Measurements from ENCODE around the gene TSPYL4.
A peak's percentile ranks its signal among the peaks of the same experiment; 100 is the strongest.

The TSPYL4 gene

DNA sequence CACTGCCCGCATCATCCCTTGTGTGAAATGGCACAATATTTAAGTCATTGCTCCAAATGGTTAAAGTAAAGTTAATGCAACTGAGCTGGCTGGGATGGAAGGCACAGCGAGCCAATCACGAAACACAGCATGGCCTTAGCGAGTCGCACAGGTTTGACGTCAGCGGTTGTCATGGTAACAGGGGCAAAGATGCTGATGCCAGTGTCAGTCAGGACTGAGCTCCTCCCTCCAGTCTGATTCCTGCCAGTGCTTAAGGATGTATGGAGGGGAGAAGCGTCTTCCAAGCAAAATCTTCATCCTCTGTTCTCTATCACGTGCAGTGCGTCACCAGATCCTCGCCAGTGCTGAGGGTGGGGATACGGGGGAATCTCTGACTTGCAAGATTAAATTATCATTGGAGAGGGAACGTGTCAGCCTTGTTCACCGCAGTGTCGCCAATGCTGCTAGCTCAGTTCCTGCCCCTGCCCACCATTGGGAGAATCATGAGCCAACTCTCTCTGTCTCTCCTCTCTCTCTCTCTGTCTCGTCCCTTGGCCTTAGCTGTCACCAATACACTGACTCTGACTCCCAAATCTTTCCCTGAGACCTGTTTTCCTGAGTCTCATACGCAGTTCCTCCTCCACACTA, 24.5 kb downstream of the TSPYL4 start:
- peak in 1 of 2 donors; percentile 27 for DNase-seq (ENCODE audit: low read depth in 2 of 2)

DNA sequence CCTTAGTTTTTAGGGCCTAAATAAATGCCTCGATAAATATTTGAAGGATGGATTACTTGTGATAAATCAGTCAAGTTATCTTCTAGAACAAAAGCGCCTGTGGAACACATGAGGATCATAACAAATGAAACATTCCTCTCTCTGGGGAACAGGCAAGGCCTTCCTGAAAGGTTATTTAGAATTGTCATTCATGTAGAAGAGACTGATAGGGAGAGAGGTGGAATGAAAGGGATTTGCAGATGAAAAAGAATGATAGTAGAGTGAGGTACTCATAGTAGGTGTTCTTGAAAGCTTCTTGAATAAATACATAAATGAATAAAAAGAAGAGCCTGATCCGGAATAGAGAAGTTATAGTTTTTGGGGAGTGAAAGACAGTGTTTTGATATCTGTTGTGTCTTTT, 30.5 kb downstream of the TSPYL4 start:
- no peak for DNase-seq (ENCODE audit: low read depth in 2 of 2)

DNA sequence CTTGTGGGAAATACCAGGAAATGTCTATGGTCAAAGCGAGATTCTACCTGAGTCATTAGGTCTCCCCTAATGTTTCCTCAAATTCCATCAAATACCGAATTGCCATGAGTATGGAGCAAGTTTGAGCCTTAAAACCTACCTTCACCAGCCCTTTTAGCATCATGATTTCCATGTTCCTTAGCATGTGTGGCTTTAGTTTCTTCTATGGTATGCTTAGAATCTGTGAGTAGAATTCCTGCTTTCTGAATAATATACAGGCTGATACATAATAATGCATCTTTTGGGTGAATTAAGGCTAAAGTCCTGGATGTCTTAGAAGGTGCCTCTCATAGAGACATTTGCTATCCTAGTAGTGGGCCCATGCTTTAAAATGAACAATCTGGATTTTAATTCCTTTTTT, 32.0 kb downstream of the TSPYL4 start:
- DNase-seq (ENCODE audit: low read depth in 2 of 2) = no peak

DNA sequence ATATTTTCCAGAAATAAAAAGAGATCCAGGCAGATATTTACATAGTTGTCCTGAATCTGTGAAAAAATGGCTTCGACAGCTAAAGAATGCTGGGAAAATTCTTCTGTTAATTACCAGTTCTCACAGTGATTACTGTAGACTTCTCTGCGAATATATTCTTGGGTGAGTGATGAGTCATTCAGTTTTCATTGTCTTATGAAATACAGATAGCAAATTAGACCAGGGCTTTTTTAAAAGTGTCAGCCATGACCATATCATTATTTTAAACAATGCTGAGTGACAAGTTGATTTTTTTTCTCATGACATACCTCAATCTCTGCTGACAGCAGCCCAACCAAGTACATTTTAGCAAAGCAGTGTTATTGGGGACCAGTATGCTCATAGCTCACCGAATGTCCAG, 32.8 kb downstream of the TSPYL4 start:
- no peak for DNase-seq (ENCODE audit: low read depth in 2 of 2)

DNA sequence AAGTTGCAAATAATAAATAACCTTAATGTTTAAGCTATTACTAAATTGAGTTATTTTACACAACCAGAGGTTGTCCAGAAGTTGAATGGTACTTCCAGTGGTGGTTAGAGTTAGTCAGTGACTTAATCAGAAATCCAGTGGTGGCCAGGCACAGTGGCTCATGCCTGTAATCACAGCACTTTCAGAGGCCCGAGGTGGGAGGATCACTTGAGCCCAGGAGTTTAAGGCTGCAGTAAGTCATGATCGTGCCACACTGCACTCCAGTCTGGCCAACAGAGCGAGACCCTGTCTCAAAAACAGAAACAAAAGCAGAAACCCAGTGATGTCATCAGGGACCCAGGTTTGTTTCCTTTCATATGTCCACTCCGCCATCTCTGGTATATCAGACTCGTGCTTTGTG, 35.0 kb downstream of the TSPYL4 start:
- no peak for DNase-seq (ENCODE audit: low read depth in 2 of 2)

DNA sequence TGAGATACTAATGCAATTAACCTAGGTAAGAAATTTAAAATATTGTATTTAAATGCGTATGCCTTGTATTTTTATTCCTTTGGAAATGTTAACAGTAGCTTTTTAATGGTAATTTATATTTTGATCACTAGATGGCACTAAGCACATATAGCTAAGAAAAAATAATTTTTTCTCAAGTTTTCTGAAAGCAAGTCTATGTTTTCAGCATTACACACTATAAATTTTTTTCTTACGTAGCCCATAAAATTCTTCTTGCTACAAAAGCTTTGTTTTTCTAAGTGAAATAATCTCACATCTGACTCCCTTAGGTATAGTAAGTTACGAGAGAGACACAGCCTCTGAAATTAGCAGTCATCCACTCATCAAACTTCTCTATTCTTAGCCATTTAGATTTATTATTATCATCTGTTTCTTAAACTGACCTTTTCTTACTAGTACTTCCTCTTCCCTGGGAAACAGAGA, 35.7 kb downstream of the TSPYL4 start:
- DNase-seq (ENCODE audit: low read depth in 2 of 2) = no peak

DNA sequence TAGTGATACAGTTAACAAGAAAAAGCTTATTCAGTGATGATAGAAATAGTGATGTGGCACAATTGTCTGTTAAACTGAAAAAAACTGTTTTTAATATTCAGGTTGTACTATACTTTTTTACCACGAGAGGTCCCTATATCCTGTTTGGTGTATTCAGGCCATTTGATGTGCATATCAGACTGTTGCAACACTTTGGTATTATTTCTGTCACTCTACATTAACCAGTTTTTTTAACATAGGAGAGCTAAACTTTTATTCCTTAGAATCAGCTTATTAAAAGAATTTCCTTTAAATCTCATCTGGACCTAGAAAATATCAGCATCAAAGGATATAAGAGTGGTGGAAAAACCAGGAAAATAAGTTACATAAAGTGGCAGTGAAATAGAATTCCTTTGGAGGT, 36.8 kb downstream of the TSPYL4 start:
- DNase-seq (ENCODE audit: low read depth in 2 of 2) = no peak

DNA sequence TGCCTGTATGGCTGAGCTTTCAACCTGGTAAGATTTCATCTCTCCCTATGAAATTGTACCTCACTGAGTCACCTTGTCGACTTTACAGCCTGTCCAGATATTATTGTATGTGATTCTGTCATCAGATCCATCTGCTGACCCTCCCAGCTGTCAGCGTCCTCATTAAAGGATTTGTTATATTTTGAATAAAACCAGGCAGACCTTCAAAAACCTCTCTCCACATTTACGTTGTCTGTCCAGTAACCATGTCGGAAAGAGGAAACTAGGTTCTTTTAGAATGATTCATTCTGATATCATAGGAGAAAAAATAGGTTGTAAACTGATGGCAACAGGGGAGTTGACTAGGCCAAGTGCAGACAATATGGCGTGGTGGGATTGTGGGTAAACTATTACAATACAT, 38.5 kb downstream of the TSPYL4 start:
- no peak for DNase-seq (ENCODE audit: low read depth in 2 of 2)

DNA sequence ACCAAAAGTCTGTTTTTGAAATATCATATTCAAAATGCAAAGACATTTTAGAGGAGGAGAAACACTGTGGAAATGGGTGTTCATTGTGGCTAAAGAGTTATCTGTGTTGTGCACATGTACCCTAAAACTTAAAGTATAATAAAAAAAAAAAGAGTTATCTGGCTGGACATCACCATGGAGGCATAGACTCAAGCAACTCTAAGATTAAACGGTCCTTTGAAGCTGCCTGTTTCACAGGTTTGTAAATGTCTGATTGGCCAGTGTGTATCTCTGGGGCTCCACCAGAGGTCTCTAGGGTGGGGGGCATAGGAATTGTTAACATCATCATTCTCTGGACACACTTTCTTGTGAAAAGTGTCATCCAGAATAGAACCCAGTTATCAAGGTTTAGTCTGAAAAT, 39.2 kb downstream of the TSPYL4 start:
- DNase-seq (ENCODE audit: low read depth in 2 of 2) = no peak

DNA sequence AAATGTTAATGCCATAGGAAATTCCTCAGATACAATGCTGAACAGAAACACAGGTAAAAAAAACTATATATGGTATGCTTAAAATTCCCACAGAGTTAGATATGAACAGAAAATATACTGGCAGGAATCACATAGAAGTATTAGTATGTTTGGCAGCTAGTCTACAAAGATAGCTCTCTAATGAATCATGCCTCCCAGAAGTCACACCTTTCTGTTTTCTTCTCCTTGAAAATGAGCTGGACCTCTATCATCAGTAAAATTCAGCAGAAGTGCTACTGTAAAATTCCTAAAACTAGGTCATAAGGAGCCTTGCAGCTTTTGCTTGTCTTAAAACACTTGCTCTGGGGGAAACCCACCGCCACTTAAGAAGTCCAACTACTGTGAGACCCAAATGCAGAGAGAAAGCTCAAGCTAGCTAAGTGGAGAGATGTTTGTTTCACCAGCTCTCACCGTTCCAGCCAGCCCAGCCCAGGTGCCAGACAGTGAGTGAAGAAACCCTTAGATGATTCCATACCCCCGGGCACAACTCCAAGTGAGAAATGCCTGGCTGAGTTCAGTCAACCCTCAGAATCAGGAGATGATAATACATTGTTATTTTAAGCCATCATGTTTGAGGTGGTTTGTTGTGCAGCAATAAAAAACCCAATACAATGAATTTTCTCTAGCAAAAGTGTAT, 43.0 kb downstream of the TSPYL4 start:
- DNase-seq (ENCODE audit: low read depth in 2 of 2) = no peak

DNA sequence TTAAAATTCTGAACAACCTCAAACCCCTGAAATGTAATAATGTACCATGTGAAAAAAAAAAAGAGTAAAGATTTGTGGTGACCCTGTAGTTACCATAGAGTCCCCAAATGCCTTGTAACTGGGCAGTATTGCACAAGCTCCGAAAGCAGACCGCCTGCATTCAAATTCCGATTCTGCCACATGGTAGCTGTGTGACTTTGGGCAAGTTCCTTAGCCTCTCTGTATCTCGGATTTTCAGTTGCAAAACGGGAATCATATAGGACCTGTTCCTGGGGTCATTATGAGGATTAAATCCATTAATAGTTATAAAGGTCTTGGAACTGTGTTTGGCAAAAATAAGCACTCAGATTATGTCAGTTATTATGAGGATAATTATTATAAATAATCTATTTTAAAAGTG, 43.6 kb downstream of the TSPYL4 start:
- no peak for DNase-seq (ENCODE audit: low read depth in 2 of 2)

DNA sequence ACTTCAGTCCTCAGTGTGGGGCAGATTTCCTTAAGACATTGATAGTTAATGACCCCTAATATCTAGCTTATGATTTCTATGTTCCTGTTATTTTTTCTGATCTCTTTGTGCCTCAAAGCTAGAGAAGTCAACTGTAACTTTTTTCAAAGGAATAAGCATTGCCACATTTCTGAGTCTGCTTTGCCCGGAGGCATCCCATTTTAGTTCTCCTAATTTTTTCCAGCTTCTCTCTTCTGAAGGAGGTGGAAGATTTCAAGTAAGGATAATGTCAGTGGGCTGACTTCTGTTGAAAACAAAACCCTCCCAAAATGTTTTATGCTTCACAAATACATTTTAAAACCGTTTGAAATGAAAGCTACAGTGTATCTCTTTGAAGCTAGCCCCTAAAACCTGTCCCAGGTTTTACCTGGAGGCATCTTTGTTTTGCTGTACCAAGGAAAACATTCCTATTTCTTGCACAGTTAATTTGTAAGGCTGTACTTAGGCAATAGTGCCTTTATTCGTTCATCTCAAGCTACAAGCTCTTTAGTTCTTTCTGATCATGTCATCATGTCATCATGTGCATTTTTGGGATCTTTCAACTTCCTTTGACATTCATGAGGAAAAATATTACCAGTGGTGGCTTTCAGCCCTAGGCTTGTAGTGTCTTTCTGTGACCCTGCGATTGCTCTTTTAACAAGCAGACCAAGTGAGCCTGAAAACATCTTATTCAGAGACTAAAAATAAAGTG, 45.7 kb downstream of the TSPYL4 start:
- no peak for DNase-seq (ENCODE audit: low read depth in 2 of 2)

DNA sequence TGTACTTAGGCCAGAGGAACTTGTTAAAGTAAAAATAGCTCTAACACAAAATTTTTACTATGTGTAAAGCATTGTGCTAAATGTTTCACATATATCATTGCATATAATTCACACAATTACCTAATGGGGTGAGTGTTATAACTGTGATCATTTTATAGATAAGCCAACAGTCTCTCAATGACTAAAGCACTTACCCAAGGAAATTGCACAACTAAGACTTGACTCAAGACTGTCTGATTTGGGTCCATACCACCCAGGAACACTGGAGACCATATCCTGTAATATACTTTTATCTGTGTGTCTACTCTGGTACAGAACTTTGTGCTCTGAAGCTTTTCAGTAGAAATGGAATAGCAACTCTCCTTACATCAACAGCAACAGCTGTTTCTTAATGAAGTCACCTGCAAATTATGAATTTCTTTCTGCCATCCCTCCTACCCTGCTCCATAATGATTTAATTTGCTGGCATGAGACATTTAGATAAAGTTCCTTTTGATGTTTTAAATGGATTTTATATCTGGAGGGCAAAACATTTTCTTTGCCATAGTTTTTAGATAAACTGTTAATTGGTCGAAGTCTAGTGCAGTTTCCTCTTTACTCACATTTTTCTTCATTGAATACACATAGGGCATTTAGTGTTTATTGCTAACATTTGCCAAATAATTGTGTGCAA, 47.5 kb downstream of the TSPYL4 start:
- no peak for DNase-seq (ENCODE audit: low read depth in 2 of 2)

DNA sequence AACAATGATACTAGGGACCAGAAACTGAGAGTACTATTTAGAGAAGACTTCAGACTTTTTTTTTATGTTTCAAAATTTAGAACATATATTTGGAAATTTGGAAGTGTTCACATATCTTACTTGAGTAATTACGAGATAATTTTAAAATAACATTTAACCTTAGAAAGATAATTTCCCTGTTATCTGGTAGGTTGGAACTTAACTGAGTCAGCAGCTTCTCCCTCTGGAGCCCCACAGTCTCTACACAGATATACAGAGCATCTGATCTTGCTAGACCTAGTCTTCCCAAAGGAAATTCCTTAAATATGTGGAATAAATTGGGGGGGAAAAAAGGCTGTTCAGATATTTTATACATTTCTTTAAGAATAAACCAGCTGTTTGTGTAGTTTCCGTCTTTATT, 48.6 kb downstream of the TSPYL4 start:
- DNase-seq (ENCODE audit: low read depth in 2 of 2) = no peak

DNA sequence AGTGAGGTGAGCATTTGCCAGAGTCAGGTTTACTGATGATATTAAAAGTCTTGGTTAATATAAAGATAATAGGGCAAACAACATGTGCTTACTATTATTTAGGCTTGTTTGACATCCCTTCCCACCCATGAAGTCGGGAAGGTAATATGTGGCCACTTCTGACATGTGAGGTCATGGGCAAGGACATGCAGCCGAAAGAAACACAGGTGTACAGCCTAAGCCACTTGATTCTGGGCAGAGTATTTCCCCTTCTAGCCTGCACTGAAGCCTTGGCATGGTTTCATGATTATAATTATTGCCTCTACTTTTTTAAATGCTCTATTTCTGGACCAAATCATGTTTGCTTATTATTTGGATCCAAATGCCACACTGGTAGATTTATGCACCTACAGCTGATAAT, 52.3 kb downstream of the TSPYL4 start:
- no peak for DNase-seq (ENCODE audit: low read depth in 2 of 2)

DNA sequence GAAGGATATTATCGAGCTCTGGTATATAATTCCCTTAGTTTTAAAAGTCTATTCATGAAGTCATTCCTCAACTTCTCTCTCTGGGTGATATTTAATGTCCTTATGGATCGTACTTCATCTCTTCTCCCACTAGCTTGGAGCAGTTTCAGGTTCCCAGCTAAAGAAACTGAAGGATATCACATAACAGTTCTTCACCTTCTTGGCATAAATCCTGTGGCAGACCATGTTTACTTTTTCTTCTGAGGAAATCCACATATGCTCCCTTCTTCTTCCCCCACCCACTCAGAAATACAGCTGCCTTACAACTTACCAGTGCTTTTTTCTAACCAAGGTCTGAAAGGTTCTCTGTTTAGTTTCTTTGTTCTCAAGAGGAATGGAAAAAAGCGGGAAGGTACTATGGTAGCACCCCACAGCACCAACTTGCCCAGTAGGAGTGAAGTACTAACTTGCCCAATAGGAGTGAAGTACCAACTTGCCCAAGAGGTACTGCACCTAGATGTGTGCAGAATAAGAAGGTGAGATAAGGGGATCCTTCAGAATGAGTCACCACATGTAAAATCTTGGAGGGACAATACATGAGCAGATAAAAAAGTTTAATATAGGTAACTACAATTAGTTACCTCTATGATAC, 53.1 kb downstream of the TSPYL4 start:
- no peak for DNase-seq (ENCODE audit: low read depth in 2 of 2)

All from stimulated activated CD4-positive, alpha-beta T cell treated with anti-CD3 and anti-CD28 coated beads, Interleukin-4, amount 100 ng/mL, for 48 hours (primary cell).